Activated CD8-positive, alpha-beta T cell treated with anti-CD3 and anti-CD28 coated beads for 36 hours (primary cell): Measurements from ENCODE around the gene CEMIP. TPM values are rescaled to one million over a fixed set of nuclear protein-coding genes. Genes with fewer than 3 reads are reported as not detected.

Experiments used
- ATAC-seq: fragments of 200-7000 bp; cut with Tn5 transposase; one replicate; pipeline ENCODE4 v1.10.0; 2021; ENCODE audit warnings: mild to moderate bottlenecking, moderate library complexity
- CTCF ChIA-PET: fragments of 350-600 bp; sonication (Branson Sonifier 250); formaldehyde crosslinking; loops from one replicate; lab custom pipeline; 2021; ENCODE audit warnings: antibody characterized with exemption; lab: Charles Lee
- POLR2A ChIA-PET: fragments of 350-600 bp; sonication (Branson Sonifier 250); formaldehyde crosslinking; loops from one replicate; lab custom pipeline; 2021; ENCODE audit warnings: antibody characterized with exemption; lab: Charles Lee
- DNase-seq: peaks from one replicate; pipeline ENCODE4 v3.0.0-alpha.2; 2020
- H3K27ac Mint-ChIP-seq: one replicate; pipeline ENCODE4 v1.8.0; 2021; ENCODE audit warnings: mild to moderate bottlenecking, mixed read lengths
- H3K27me3 Mint-ChIP-seq: one replicate; pipeline ENCODE4 v1.8.0; 2021; ENCODE audit warnings: mixed read lengths
- H3K36me3 Mint-ChIP-seq: one replicate; pipeline ENCODE4 v1.8.0; 2021; ENCODE audit warnings: low read depth, mixed read lengths
- H3K4me1 Mint-ChIP-seq: one replicate; pipeline ENCODE4 v1.8.0; 2021; ENCODE audit warnings: low read depth, mixed read lengths
- H3K4me3 Mint-ChIP-seq: one replicate; pipeline ENCODE4 v1.8.0; 2021; ENCODE audit warnings: mild to moderate bottlenecking, moderate library complexity, mixed read lengths
- H3K9me3 Mint-ChIP-seq: one replicate; pipeline ENCODE4 v1.8.0; 2021; ENCODE audit warnings: mixed read lengths
- CTCF ChIP-seq: fragments of 200-600 bp; IDR thresholded peaks from one replicate; pipeline ENCODE4 v1.8.0; 2022; ENCODE audit warnings: antibody characterized with exemption, mild to moderate bottlenecking
- intact Hi-C: fragments of 100-400 bp; cut with micrococcal nuclease; formaldehyde crosslinking; loops from one replicate; pipeline ENCODE4 v1.10.0; 2022
- total RNA-seq, 2 experiments: library from RNA; stranded (reverse); gene quantifications; one replicate each; pipeline ENCODE4 v1.2.3, GENCODE V29; 2021

CEMIP gene
- total RNA-seq, 2 experiments from 2014 or later: not detected

DNA sequence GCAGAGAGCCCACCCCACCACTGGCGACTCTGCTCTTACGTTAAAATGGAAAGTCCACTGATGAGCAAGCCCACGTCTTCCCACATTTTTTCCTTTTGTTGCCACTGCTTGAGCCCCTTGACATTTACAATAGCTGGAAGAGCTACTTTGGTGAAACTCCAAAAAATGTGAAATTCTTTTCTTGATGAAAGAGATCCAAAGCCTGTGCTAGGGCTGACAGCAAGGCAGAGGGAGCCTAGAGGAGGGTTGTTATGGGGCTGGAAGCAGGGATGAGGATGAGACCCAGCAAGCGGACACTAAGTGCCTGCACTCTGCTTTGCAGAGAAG is 97.1 kb downstream of the CEMIP start:
- H3K4me3 Mint-ChIP-seq: no peak overlapping the region
- CTCF ChIA-PET: no interaction called here
- H3K27ac Mint-ChIP-seq: no peak overlapping the region

DNA sequence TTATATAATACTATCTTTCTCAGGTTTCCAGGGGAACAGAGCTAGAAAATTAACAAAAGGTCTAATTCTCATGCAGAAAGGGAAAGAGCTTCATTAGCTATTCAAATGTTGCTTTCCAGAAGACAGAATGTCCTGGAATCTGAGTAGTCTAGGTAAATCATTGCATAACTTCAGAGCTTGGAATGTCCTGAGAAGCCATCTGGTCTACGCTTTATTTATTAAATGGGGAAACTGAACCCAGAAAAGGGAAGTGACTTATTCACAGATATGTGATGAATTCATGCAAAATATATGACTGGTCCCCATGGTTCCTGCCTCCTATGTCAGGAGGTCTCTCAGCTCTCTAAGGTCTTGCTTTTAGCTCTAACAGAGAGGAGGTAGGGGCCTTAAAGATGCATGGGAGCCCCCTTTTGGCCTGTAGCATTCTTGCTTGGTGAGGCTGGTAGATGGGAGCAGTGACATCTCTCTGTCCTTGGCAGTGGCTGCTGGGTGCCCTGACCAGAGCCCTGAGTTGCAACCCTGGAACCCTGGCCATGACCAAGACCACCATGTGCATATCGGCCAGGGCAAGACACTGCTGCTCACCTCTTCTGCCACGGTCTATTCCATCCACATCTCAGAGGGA is 99.2 kb downstream of the CEMIP start:
- intact Hi-C loops: no loop called here
- H3K9me3 Mint-ChIP-seq: no peaks in the 10 kb centered on the region
- CTCF ChIA-PET: interaction anchor here (0.8 kb wide), 1 partner anchor 91 kb away, joined by 3 read pairs; no protein-coding TSS in a partner anchor
- H3K27ac Mint-ChIP-seq: no peak overlapping the region
- H3K4me3 Mint-ChIP-seq: no peak overlapping the region
- H3K36me3 Mint-ChIP-seq: no peaks in the 10 kb centered on the region
- H3K27me3 Mint-ChIP-seq: peaks cover 7% of the 10 kb centered on the region
- ATAC-seq: no peak
- no peaks in the 10 kb centered on the region for H3K4me1 Mint-ChIP-seq
- DNase-seq: no peak
- POLR2A ChIA-PET: no interaction called here
- no peak for TF ChIP-seq CTCF

More for the DNA sequence above, 97.1 kb downstream of the CEMIP start:
- no peaks in the 10 kb centered on the region for H3K9me3 Mint-ChIP-seq
- no peaks in the 10 kb centered on the region for H3K36me3 Mint-ChIP-seq
- TF ChIP-seq CTCF: no peak
- POLR2A ChIA-PET: no interaction called here
- intact Hi-C loops: no loop called here
- peaks cover 7% of the 10 kb centered on the region for H3K27me3 Mint-ChIP-seq
- no peak for DNase-seq
- no peak for ATAC-seq
- no peaks in the 10 kb centered on the region for H3K4me1 Mint-ChIP-seq

- ATAC-seq (no peak), DNase-seq (no peak)
- ChIA-PET CTCF (no interaction called here), POLR2A (no interaction called here)
- TF ChIP-seq CTCF: no peak
- no peaks in the 10 kb centered on the region for H3K9me3 Mint-ChIP-seq
- peaks cover 7% of the 10 kb centered on the region for H3K27me3 Mint-ChIP-seq
- H3K4me3 Mint-ChIP-seq: no peak overlapping the region
- H3K4me1 Mint-ChIP-seq: no peaks in the 10 kb centered on the region
- H3K27ac Mint-ChIP-seq: no peak overlapping the region
- intact Hi-C loops: no loop called here
- H3K36me3 Mint-ChIP-seq: no peaks in the 10 kb centered on the region
Measured at GRCh38 chr15:80878867-80879250, 99.7 kb downstream of the CEMIP start.

DNA sequence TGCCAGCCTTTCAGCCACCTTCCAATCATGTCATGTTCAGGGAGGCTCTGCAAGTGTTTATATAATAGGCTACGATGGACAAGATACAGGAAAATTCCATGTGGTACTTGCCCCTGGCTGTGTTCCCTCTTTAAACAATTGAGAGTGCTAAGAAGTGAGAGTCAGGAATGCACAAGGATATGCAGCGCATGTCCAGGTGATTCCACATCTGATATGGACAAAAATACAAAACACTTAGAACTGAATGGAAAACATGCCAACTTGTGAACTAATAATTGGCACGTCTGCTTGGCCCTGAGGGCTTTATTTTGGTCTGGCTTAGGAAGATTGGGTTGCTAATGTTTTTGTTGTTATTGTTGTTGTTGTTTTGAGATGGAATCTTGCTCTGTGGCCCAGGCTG is 100.9 kb downstream of the CEMIP start:
- H3K36me3 Mint-ChIP-seq: no peaks in the 10 kb centered on the region
- H3K4me1 Mint-ChIP-seq: no peaks in the 10 kb centered on the region
- peaks cover 7% of the 10 kb centered on the region for H3K27me3 Mint-ChIP-seq
- ChIA-PET POLR2A (no interaction called here), CTCF (no interaction called here)
- DNase-seq (no peak), ATAC-seq (no peak)
- TF ChIP-seq CTCF: no peak
- H3K9me3 Mint-ChIP-seq: no peaks in the 10 kb centered on the region
- no peak overlapping the region for H3K27ac Mint-ChIP-seq
- intact Hi-C loops: no loop called here
- no peak overlapping the region for H3K4me3 Mint-ChIP-seq

DNA sequence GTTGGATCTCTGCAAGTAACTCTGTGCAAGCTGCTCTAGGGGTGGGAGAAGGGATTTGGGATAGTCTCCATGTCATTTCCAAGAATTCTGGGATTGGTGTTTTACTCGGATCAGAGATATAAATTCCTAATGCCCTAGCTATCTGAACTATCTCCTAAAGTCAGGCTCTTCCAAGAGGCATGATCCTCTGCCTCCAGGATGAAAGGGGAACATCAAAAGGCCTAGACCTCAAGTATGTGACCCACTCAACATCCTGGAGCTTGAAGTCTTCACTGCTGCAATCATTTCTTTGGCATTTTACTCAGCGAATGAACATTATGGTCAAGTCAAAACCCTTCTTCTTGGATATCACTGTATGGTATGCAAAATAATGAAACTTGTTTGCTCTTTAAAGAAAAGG is 104.5 kb downstream of the CEMIP start:
- no peaks in the 10 kb centered on the region for H3K9me3 Mint-ChIP-seq
- intact Hi-C loops: no loop called here
- H3K27me3 Mint-ChIP-seq: no peaks in the 10 kb centered on the region
- ChIA-PET POLR2A (no interaction called here), CTCF (no interaction called here)
- no peak overlapping the region for H3K4me3 Mint-ChIP-seq
- no peak overlapping the region for H3K27ac Mint-ChIP-seq
- ATAC-seq: no peak
- H3K4me1 Mint-ChIP-seq: peaks cover 2% of the 10 kb centered on the region
- no peaks in the 10 kb centered on the region for H3K36me3 Mint-ChIP-seq
- no peak for TF ChIP-seq CTCF
- no peak for DNase-seq
